ENCODE results near the gene BZW2. TPM values are rescaled to one million over a fixed set of nuclear protein-coding genes. Genes with fewer than 3 reads are reported as not detected.

BZW2 gene
- total RNA-seq, 1 donor from 2014 or later, result 61.4 TPM

GRCh38 chr7:16721541-16721940, 75.6 kb downstream of the BZW2 start:
- intact Hi-C loops (cut with DNase I), result no loop called here
- Histone ChIP-seq H3K4me1 (no peaks in the 10 kb centered on the region), H3K27me3 (no peaks in the 10 kb centered on the region), H3K27ac (no peak overlapping the region), H3K4me3 (no peak overlapping the region), H3K9me3 (no peaks in the 10 kb centered on the region), H3K36me3 (no peaks in the 10 kb centered on the region)
- TF ChIP-seq POLR2A (IDR thresholded peaks at IDR 0.05) (no peak), POLR2AphosphoS5 (IDR thresholded peaks at IDR 0.05; ENCODE audit: insufficient read depth in 1 of 2, low read depth in 1 of 2) (no peak), CTCF (IDR thresholded peaks at IDR 0.05) (no peak)
- no peak for DNase-seq (ENCODE audit: extremely low spot score in 2 of 2)

GRCh38 chr7:16724344-16724743, 78.4 kb downstream of the BZW2 start:
- intact Hi-C loops (cut with DNase I), result no loop called here
- DNase-seq (ENCODE audit: extremely low spot score in 2 of 2), result no peak
- Histone ChIP-seq H3K36me3 (no peaks in the 10 kb centered on the region), H3K4me3 (no peak overlapping the region), H3K27ac (no peak overlapping the region), H3K27me3 (no peaks in the 10 kb centered on the region), H3K4me1 (no peaks in the 10 kb centered on the region), H3K9me3 (no peaks in the 10 kb centered on the region)
- TF ChIP-seq POLR2A (IDR thresholded peaks at IDR 0.05) (no peak), POLR2AphosphoS5 (IDR thresholded peaks at IDR 0.05; ENCODE audit: insufficient read depth in 1 of 2, low read depth in 1 of 2) (no peak), CTCF (IDR thresholded peaks at IDR 0.05) (no peak)

GRCh38 chr7:16726189-16726588, 80.2 kb downstream of the BZW2 start:
- no peak overlapping the region for H3K4me3 ChIP-seq
- no peak for DNase-seq (ENCODE audit: extremely low spot score in 2 of 2)
- H3K36me3 ChIP-seq, result no peaks in the 10 kb centered on the region
- intact Hi-C loops (cut with DNase I), result no loop called here
- no peaks in the 10 kb centered on the region for H3K9me3 ChIP-seq
- no peak overlapping the region for H3K27ac ChIP-seq
- no peaks in the 10 kb centered on the region for H3K4me1 ChIP-seq
- no peak for TF ChIP-seq CTCF (IDR thresholded peaks at IDR 0.05)
- no peak for TF ChIP-seq POLR2AphosphoS5 (IDR thresholded peaks at IDR 0.05; ENCODE audit: insufficient read depth in 1 of 2, low read depth in 1 of 2)
- no peak for TF ChIP-seq POLR2A (IDR thresholded peaks at IDR 0.05)
- no peaks in the 10 kb centered on the region for H3K27me3 ChIP-seq

GRCh38 chr7:16727736-16728135, 81.8 kb downstream of the BZW2 start:
- no peaks in the 10 kb centered on the region for H3K36me3 ChIP-seq
- no peaks in the 10 kb centered on the region for H3K27me3 ChIP-seq
- no peak for TF ChIP-seq POLR2AphosphoS5 (IDR thresholded peaks at IDR 0.05; ENCODE audit: insufficient read depth in 1 of 2, low read depth in 1 of 2)
- no peak for TF ChIP-seq POLR2A (IDR thresholded peaks at IDR 0.05)
- TF ChIP-seq CTCF (IDR thresholded peaks at IDR 0.05), result no peak
- H3K27ac ChIP-seq, result no peak overlapping the region
- H3K9me3 ChIP-seq, result no peaks in the 10 kb centered on the region
- no peak for DNase-seq (ENCODE audit: extremely low spot score in 2 of 2)
- H3K4me1 ChIP-seq, result no peaks in the 10 kb centered on the region
- intact Hi-C loops (cut with DNase I), result no loop called here
- no peak overlapping the region for H3K4me3 ChIP-seq

GRCh38 chr7:16728811-16729210, 82.8 kb downstream of the BZW2 start:
- TF ChIP-seq CTCF (IDR thresholded peaks at IDR 0.05) (no peak), POLR2A (IDR thresholded peaks at IDR 0.05) (no peak), POLR2AphosphoS5 (IDR thresholded peaks at IDR 0.05; ENCODE audit: insufficient read depth in 1 of 2, low read depth in 1 of 2) (no peak)
- Histone ChIP-seq H3K36me3 (no peaks in the 10 kb centered on the region), H3K4me3 (no peak overlapping the region), H3K27ac (no peak overlapping the region), H3K27me3 (no peaks in the 10 kb centered on the region), H3K9me3 (no peaks in the 10 kb centered on the region), H3K4me1 (no peaks in the 10 kb centered on the region)
- intact Hi-C loops (cut with DNase I), result no loop called here
- no peak for DNase-seq (ENCODE audit: extremely low spot score in 2 of 2)

Measured in vagina (tissue), 2 donors.